Esophagus squamous epithelium (tissue), 5 donors: ENCODE data around the gene RAPGEF4. TPM values are rescaled to one million over a fixed set of nuclear protein-coding genes. Genes with fewer than 3 reads are reported as not detected.
A peak's percentile ranks its signal among the peaks of the same experiment; 100 is the strongest.

Source experiments
- DNase-seq: peaks from one replicate; lab custom pipeline; 2025; lab: John Stamatoyannopoulos, UW
- H3K27ac ChIP-seq, 4 donors: fragments of 200-600 bp; sonication (generic); one replicate each; pipeline ENCODE4 v1.5.1; 2016 to 2019; ENCODE audit warnings: mild to moderate bottlenecking in 1 of 4
- H3K27me3 ChIP-seq, 4 donors: fragments of 200-600 bp; sonication (generic); 1 replicate in 3 of 4; 2 replicates in 1 of 4; pipeline versions ENCODE4 v1.5.1 to v1.6.0; 2017 to 2021; ENCODE audit warnings: antibody characterized with exemption in 1 of 4
- H3K36me3 ChIP-seq, 3 donors: fragments of 200-600 bp; sonication (generic); one replicate each; pipeline ENCODE4 v1.5.1; 2016 to 2019
- H3K4me1 ChIP-seq, 3 donors: fragments of 200-600 bp; sonication (generic); one replicate each; pipeline ENCODE4 v1.5.1; 2017 to 2019
- H3K4me3 ChIP-seq, 4 donors: fragments of 200-600 bp; sonication (generic); 1 replicate in 3 of 4; 2 replicates in 1 of 4; pipeline ENCODE4 v1.5.1; 2016 to 2019; ENCODE audit warnings: mild to moderate bottlenecking in 2 of 4, moderate library complexity in 1 of 4
- H3K9me3 ChIP-seq, 3 donors: fragments of 200-600 bp; sonication (generic); one replicate each; pipeline ENCODE4 v1.5.1; 2016 to 2019
- POLR2A ChIP-seq, 4 donors: fragments of 450-650 bp; IDR thresholded peaks; one replicate each; pipeline ENCODE4 v1.6.1; 2017; ENCODE audit warnings: antibody characterized with exemption in 4 of 4, mild to moderate bottlenecking in 4 of 4, moderate library complexity in 3 of 4
- WGBS, 2 donors: methylation state at CpG; one replicate each; pipeline ENCODE4 v1.1.5; 2018; 5-methylcytosine and 5-hydroxymethylcytosine counted together
- intact Hi-C: fragments of 100-400 bp; cut with DNase I; formaldehyde crosslinking; loops from one replicate; pipeline ENCODE4 v1.15.0; 2022
- total RNA-seq, 4 donors: library from RNA; depleted of rRNA; stranded (reverse); fragments of >200 nt; gene quantifications; one replicate each; pipeline ENCODE4 v1.1.0, GENCODE V29; 2016
- TF ChIP-seq, protein P1 (sequence below), 6 experiments: fragments of 450-650 bp in 4 of 6; fragments of 200-600 bp in 2 of 6; sonication (generic) in 2 of 6; IDR thresholded peaks; one replicate each; pipeline ENCODE4 v1.5.1; 2016 to 2019; ENCODE audit warnings: antibody characterized with exemption in 6 of 6, mild to moderate bottlenecking in 4 of 6, moderate library complexity in 4 of 6
- donor health status: DM: yes; HTN: yes; CAD: no.

The RAPGEF4 gene
- total RNA-seq, 4 donors from 2014 or later = 2.6 to 11.1 (median 2.9) TPM

DNA sequence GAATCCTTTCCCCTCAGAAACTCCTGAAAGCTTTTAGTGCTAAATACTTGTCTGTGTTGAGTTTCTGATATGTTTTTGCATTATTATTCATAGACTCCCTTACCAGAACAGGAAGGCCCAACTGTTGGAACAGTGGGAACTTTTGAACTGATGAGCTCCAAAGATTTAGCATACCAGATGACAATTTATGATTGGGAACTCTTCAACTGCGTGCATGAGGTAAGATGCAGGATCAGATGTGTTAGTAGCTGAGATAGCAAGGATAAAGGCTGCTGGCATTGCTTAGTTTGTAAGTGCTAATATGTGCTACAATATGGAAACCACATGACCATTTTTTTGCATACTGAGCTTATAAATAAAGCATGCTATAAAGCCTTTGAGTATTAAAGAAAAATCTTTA lies 290.8 kb downstream of the RAPGEF4 start:
- TF ChIP-seq, protein P1, sequence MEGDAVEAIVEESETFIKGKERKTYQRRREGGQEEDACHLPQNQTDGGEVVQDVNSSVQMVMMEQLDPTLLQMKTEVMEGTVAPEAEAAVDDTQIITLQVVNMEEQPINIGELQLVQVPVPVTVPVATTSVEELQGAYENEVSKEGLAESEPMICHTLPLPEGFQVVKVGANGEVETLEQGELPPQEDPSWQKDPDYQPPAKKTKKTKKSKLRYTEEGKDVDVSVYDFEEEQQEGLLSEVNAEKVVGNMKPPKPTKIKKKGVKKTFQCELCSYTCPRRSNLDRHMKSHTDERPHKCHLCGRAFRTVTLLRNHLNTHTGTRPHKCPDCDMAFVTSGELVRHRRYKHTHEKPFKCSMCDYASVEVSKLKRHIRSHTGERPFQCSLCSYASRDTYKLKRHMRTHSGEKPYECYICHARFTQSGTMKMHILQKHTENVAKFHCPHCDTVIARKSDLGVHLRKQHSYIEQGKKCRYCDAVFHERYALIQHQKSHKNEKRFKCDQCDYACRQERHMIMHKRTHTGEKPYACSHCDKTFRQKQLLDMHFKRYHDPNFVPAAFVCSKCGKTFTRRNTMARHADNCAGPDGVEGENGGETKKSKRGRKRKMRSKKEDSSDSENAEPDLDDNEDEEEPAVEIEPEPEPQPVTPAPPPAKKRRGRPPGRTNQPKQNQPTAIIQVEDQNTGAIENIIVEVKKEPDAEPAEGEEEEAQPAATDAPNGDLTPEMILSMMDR (IDR thresholded peaks at IDR 0.05) = no peak
- TF ChIP-seq POLR2A (IDR thresholded peaks at IDR 0.05) = no peak
- no peak for DNase-seq
- Histone ChIP-seq H3K36me3 (peaks cover 0 to 7% (median 0%) of the 10 kb centered on the region in 3 donors), H3K27me3 (no peaks in the 10 kb centered on the region), H3K4me1 (peaks cover 0 to 17% (median 7%) of the 10 kb centered on the region in 3 donors), H3K27ac (no peak overlapping the region), H3K9me3 (no peaks in the 10 kb centered on the region), H3K4me3 (no peak overlapping the region)
- WGBS, 2 donors = 95 to 100% methylated on average over 1 of the region's 1 CpG
- intact Hi-C loops = loop anchor here (5.0 kb wide), 1 partner anchor 181 kb away; no protein-coding TSS in a partner anchor

DNA sequence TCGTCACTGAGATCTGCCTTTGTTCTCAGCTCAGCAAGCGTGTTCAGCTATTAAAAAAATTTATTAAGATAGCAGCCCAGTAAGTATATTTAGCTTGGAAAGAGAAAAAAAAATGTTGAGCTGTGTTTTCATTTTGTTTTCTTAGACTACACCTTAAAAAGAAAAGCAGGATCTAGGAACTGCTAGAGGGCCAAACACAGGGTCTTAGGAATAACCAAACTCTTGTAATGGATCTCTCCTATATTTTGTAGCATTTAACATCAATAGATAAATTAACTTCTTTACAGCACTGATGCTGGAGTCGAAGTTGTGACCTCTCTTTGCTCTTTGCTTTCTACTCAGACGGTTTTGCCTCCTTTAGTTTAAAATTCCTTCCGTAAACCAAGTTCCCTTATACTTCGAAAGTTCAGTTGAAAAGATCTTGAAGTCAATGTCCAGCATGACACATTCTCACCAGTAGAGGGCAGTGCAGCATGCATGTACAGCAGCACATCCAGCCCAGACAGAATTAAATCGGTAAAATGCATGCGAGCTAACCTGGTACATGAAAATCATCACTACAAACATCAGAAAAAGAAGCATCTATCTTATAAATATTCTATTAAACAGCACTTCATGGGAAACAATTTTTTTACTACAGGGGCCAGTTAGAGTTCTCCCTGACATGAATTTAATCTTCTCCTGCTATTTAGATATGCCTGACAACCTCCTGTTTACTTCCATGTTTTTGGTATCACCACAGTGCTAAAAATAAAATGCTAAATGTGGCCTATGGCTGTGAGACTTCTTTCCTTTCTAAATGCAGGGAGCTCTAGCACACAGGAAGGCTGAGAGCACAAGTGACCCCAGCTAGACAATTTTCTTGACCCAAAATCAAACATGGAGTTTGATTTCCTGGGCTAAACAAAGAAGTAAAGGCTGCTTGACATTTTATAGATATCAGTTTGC lies 291.8 kb downstream of the RAPGEF4 start:
- intact Hi-C loops = loop anchor here (5.0 kb wide), 1 partner anchor 180 kb away; no protein-coding TSS in a partner anchor
- peak; percentile 13 for DNase-seq
- peaks cover 0 to 11% (median 7%) of the 10 kb centered on the region in 3 donors for H3K4me1 ChIP-seq
- H3K4me3 ChIP-seq = no peak overlapping the region
- no peaks in the 10 kb centered on the region for H3K27me3 ChIP-seq
- H3K9me3 ChIP-seq = no peaks in the 10 kb centered on the region
- WGBS, 2 donors = 16 to 26% methylated on average over 8 of the region's 8 CpGs
- TF ChIP-seq, protein P1 (IDR thresholded peaks at IDR 0.05) = peak; percentile 73 to 96 (median 94)
- no peak for TF ChIP-seq POLR2A (IDR thresholded peaks at IDR 0.05)
- peaks cover 0 to 7% (median 0%) of the 10 kb centered on the region in 3 donors for H3K36me3 ChIP-seq
- H3K27ac ChIP-seq = peak overlapping the region in 3 of 4 donors; percentile 12 to 49 (median 26)

DNA sequence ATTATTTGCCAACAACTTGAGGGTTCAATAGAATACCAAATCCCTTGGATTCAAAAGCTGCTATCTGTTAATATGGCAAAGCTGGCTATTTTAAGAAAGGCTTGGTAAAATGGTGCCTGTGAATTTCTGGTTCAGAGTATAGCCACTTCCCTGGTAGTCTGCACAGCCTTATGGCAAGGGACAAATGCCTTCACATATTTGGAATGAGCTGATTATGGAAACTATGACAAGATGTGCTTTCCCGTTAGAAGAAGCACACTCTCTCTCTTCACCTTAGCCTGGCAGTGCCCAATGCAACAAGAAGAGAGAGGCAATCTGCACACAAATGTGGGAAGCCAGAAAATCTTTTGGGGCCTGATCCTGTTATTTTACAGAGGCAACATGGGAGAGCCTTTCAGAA lies 292.5 kb downstream of the RAPGEF4 start:
- intact Hi-C loops = loop anchor here (5.0 kb wide), 1 partner anchor 179 kb away; no protein-coding TSS in a partner anchor
- WGBS, 2 donors = 25 to 83% methylated on average over 1 of the region's 1 CpG
- TF ChIP-seq, protein P1 (IDR thresholded peaks at IDR 0.05) = no peak
- no peak for TF ChIP-seq POLR2A (IDR thresholded peaks at IDR 0.05)
- Histone ChIP-seq H3K4me3 (no peak overlapping the region), H3K27ac (peak overlapping the region in 3 of 4 donors; percentile 26 to 49 (median 39)), H3K36me3 (peaks cover 0 to 4% (median 0%) of the 10 kb centered on the region in 3 donors), H3K4me1 (peaks cover 0 to 11% (median 7%) of the 10 kb centered on the region in 3 donors), H3K9me3 (no peaks in the 10 kb centered on the region), H3K27me3 (no peaks in the 10 kb centered on the region)
- no peak for DNase-seq

DNA sequence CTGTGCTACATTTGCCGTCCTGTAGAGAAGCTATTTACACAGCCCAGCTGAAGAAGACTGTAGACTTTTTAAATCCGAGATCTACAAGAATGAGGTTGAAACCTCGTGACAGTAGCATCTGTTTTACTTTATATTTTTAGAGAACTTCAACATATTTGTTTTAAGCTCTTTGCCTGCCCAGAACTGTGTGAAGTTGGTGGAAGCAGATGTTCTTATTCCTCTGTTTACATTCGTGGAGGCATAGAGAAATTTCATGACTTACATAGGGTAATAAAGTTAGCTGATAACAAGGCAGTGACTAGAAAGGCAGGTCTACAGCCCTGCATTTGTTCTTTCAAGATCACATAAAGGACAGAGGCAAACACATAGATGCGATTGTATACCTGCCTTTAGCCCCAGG lies 293.0 kb downstream of the RAPGEF4 start:
- Histone ChIP-seq H3K36me3 (no peaks in the 10 kb centered on the region), H3K4me3 (no peak overlapping the region), H3K9me3 (no peaks in the 10 kb centered on the region), H3K4me1 (peaks cover 0 to 11% (median 7%) of the 10 kb centered on the region in 3 donors), H3K27me3 (no peaks in the 10 kb centered on the region), H3K27ac (peak overlapping the region in 2 of 4 donors; percentile 39 to 49)
- WGBS, 2 donors = 56 to 63% methylated on average over 5 of the region's 5 CpGs
- TF ChIP-seq POLR2A (IDR thresholded peaks at IDR 0.05) = no peak
- DNase-seq = no peak
- intact Hi-C loops = loop anchor here (5.0 kb wide), 1 partner anchor 179 kb away; no protein-coding TSS in a partner anchor

DNA sequence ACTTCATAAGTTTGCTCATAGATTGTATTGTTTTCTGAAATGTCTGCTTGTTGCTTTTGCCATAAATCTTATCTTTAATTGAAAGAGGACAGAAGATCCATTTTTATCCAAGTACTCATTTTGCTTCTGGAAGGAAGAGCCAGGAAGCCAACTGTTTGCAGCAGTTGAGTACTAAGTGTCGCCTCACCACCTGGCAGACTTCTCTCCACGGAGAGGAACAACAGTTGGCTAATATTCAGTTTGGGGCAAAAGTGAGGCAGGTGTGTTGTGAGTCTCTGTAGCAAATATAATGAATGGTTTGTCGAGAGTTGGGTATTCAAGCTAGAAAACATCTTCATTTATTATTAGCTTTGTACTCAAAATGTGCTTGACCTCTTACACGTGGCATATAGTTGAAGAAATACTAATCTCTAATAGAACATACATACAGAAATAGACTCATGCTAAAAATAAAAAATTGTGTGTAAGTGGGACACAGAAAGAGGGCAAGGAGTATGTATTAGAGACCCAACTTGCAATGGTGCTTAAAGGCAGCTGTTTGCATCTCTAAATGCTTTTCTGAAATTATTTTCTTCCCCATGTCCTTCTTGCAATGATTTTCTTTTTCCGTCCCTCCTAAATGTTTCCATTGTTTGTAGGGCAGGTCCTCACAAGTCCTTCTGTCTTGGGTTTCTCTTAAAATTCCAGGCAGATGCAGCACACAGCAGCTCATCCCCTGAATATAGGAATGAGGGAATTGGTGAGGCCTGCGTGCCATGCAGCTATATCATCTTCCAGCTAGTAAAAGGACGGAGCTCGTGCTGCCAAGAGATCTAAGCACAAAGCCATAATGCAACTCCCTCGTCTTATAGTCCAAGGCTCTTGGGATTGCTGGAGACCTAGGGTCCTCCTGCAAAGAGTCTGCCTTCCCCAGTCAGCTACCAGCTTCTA lies 295.2 kb downstream of the RAPGEF4 start:
- H3K4me1 ChIP-seq = peaks cover 0 to 11% (median 7%) of the 10 kb centered on the region in 3 donors
- H3K36me3 ChIP-seq = no peaks in the 10 kb centered on the region
- TF ChIP-seq, protein P1 (IDR thresholded peaks at IDR 0.05) = no peak
- no peak for TF ChIP-seq POLR2A (IDR thresholded peaks at IDR 0.05)
- intact Hi-C loops = no loop called here
- DNase-seq = no peak
- H3K27me3 ChIP-seq = no peaks in the 10 kb centered on the region
- no peak overlapping the region for H3K4me3 ChIP-seq
- H3K27ac ChIP-seq = no peak overlapping the region
- no peaks in the 10 kb centered on the region for H3K9me3 ChIP-seq
- WGBS, 2 donors = 63 to 64% methylated on average over 9 of the region's 9 CpGs
